SKM-1 treated with dmso at 0.1 percent for 144 hours (cell line): ENCODE data around the gene FBXO24.
"Not testable (repeated sequence)": the region's sequence is repeated elsewhere in the genome, so short reads cannot be mapped to it uniquely, and the experiment has no call there.

ENCODE experiments used
- DNase-seq: peaks from one replicate; lab custom pipeline; 2025; ENCODE audit not compliant: unreplicated experiment; lab: John Stamatoyannopoulos, UW

FBXO24 gene

DNA sequence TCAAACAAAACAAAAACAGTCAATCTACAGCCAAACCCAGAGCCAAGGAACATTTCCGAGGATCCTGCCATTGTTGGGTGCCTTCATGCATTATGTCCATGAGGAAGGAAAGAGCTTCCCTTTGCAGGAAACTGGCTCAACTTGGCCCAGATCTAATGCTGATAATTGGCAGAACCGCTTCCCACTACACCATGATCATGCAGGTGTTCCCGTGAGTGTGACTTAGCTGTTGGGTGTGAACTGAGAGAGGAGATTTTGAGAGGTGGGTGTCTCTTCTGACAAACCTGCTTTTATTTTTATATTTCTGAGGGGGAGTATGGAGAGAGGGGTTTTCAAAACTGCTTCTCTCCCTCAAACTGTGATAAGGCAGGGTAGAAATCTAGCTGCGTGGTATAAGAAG, 27.0 kb upstream of the FBXO24 start:
- no peak for DNase-seq

DNA sequence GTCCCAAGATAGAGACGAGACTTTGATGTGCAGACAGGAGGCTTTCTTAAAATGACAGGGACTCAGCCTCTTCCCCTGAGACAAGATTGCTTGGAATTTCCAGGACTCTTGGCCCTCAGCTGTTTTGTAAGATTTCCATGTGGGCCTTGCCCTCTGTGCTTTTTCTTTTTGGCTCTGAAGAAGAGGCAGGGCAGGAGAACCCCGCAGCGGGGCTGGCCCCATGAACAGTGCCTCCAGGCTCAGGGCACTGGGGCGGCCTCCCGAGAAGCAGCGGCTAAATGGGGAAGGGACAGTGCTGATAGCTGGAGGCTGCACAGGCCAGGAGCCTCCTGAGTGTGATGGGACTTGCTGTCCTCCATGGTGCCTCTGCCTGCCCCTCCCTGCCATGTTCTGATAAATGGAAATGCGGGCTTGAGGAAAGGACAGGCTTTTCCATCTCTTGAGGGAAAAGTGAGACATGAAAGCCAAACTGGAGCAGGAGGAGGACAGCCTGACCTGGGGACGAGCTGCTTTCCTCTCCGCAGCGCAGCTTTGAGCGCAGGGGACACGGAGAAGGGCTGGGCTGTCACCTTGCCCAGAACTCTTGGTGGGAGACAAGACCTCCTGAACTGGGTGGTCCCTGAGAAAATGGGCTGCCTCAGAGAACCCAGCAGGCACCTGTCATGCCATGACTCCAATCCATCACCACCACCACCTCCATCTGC, 24.5 kb upstream of the FBXO24 start:
- no peak for DNase-seq

DNA sequence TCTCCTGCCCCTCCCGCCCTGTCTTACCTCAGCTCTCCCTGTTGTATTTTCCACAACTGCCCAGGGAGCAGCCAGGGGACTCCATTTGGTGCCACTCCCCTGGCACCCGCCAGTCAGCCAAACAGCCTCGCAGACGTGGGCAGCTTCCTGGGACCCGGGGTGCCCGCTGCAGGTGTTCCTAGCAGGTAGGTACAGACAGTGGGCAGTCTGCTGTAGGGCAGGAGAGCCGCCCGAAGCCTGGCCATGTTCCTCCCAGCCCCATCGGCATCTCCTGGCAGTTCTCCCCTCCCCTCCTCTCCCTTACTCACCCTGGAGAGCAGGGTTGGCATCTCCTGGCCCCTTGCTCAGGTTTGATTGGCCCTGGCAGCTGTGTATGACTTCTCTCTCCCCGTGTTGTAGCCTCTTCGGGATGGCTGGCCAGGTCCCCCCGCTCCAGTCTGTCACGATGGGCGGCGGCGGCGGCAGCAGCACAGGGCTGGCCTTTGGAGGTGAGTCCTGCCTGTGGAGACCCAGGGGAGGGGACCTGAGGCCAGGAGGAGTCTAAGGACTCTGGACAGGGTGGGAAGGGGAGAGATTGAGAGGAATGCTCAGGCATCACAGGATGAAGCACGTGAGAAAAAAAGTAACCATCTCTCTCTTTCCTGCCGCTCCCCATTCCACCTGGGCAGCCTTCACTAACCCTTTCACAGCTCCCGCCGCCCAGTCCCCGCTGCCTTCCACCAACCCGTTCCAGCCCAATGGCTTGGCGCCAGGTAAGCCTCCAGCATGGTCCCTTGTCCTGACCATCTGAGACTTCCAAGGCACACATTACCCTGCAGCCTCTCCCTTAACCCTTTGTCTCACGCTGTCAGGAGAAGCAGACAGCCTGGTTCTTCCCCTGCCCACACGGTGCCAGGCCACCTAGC, 23.7 kb upstream of the FBXO24 start:
- no peak for DNase-seq

DNA sequence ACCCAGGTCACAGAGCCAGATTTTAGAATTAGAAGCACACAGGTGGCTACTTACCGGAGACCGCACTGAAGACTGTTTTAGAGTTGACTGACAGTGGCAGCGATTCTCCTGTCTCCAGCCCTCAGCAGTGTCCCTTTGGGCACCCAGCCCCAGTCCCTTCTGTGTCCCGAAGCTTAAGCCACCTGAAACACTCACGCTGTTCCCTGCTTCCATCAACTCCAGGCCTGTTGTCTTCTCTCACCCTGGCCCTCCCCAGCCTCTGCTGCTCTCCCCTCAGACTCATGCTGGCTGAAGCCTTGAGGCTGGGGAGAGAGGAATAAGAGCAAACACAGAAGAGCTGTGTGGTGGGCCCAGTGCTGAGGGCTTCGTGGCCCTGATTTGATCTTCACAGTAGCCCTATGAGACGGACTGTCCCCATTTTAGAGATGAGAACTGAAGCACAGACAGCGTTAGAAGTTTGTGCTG, 23.0 kb upstream of the FBXO24 start:
- DNase-seq, result no peak

DNA sequence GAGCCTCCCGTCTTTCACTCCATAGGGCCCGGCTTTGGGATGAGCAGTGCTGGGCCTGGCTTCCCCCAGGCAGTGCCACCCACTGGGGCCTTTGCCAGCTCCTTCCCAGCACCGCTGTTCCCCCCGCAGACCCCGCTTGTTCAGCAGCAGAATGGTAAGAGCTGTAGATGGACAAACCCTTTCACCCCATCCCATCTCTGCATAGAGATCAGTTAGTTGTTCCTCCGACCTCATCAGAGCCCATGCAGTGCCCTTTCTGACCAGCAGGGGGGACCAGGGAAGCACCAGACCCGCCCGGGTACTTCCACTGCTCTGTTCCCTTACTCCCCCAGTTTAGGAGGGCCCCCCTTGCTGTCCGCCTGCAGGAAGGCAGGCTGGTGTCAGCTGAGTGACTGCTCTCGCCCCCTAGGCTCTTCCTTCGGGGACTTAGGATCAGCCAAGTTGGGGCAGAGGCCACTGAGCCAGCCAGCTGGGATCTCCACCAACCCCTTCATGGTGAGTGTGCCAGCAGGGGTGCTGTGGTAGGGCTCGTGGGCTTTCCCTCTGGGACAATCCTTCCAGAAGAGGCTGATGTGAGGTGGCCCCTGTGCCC, 22.2 kb upstream of the FBXO24 start:
- peak; percentile 54 for DNase-seq

DNA sequence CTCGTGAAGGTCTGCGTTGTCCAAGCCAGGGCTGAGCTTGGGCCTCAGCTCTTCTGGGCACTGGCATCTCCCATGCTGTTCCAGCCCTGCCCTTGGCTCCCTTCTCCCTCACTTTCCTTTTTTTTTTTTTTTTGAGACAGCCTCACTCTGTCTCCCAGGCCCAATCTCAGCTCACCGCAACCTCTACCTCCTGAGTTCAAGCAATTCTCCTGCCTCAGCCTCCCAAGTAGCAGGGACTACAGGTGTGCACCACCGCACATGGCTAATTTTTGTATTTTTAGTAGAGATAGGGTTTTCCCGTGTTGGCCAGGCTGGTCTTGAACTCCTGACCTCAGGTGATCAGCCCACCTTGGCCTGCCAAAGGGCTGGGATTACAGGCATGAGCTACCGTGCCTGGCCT, 21.7 kb upstream of the FBXO24 start:
- not testable (repeated sequence) for DNase-seq

DNA sequence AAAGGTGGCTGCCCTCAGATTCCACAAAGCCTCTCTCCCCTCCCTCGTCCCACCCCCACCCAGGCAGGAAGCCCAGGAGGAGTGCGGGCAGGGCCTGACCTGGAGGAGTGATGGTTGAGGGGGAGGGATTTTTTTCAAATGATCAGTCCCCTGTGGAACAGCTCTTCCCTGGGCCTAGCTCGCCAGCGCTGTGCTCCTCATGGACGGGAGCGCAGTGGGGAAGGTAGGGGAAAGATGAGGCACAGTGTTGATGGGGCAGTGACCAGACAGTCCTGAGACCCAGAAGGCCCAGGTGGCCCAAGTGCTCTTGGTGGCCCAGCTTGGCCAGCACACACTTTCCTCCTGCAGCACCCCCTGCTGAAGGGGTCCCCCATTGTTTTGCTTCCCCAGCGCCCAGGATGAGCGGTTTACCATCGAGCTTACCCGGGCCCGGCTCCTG, 21.0 kb upstream of the FBXO24 start:
- no peak for DNase-seq

DNA sequence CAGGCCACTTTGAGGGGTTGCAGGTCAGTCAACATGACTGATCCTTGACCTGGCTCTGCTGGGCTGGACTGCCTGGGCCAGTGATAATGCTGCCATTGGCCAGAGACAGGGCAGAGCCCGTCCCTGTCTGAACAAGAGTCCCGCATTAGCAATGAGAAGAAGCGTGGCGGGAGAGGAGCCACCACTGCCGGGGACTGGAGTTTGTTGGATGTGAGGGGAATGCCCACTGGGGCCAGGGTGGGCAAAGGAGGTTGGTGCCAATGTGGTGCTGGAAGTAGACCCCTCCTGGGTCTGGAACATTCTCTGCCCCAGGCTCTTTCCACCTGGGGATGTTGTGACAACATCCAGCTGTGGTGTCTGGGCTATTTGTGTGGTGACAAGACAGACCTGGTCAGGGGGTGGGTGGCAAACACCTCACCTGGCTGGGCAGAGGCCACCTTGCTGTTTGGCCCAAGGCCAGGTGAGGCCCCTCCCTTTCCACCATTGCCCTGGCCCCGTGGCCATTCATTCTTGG, 20.1 kb upstream of the FBXO24 start:
- no peak for DNase-seq

DNA sequence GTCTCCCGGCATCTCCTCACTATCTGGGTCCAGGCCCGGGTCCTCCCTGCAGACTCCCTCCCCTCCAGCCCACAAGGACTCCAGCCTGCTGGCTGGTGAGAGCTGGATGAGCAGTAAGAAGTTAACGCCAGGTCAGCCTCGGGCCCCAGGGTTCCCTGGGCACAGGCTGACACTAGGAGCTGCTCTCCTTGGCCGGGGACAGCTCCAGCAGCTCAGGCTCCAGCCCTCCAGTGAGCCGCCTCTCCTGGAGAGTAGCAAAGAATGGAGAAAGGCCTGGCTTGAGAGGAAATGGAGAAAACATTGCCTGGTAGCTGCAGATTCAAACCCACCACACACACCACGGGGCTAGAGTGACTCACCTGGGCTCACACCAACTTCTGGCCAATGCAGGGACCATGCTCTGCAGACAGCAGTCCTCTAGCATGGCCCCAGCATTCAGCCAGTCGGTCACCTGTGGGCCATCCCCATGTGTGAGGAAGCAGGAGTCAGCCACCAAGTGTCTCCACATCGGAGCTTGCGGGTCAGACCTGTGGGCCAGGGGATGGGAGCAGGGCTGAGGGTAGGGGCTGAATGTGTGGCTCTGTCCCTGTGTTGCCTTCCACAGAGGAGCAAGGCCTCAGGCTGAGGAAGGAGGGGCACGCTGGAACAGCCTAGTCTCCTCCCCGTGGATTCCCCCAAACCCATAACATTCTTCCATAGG, 18.9 kb upstream of the FBXO24 start:
- no peak for DNase-seq

DNA sequence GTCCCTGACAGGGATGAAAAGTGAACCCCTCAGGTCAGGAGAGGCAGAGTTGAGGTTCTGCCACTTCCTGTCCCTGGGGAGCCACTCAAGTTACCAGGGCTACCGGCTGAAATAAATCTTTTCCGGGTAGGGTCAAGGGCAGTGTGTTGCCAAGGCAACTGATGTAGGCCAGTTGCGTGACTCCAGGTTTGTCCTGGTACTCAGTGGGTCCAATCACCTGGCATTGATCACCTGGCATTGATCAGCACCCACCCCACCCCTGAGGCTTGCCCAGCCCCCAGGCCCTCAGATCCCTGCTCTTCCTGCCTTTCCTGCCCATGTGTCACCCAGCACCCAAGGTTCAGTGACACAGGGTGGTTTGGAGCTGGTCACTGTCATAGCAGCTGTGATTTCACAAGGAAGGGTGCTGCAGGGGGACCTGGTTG, 18.4 kb upstream of the FBXO24 start:
- no peak for DNase-seq

DNA sequence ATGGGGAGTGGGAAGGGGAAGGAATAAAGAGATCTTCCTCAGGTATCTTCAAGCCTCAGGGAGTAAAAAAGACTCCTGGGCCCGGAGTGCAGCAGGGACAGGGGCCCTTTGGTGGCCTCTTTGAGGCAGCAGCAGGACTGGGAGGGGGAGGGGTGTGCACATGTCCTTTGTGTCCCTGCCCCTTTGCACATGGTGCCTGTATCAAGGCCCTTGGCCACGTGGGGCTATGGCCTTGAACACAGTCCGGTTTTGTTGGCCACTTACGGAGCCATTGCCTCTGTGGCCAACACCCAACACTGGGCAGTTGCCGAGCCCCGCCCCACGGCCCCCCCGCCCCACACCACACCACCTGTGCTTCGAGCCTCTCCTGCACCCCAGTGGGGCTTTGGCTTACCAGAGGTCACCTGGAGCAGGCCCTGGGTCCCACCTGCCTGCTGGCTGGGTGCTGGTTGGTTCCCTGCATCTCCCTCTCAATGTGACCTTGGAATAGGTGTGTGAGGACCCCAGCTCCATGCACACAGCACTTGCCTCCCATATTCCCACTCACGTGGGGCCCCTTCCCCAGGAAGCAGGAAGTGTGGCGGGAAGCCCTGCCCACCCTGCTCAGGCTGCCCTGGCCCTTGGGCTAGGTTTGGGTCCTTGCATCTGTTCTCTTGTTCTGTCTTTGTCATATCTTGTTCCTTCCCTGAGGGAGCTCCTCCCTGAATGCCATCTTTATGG, 17.8 kb upstream of the FBXO24 start:
- DNase-seq, result no peak

DNA sequence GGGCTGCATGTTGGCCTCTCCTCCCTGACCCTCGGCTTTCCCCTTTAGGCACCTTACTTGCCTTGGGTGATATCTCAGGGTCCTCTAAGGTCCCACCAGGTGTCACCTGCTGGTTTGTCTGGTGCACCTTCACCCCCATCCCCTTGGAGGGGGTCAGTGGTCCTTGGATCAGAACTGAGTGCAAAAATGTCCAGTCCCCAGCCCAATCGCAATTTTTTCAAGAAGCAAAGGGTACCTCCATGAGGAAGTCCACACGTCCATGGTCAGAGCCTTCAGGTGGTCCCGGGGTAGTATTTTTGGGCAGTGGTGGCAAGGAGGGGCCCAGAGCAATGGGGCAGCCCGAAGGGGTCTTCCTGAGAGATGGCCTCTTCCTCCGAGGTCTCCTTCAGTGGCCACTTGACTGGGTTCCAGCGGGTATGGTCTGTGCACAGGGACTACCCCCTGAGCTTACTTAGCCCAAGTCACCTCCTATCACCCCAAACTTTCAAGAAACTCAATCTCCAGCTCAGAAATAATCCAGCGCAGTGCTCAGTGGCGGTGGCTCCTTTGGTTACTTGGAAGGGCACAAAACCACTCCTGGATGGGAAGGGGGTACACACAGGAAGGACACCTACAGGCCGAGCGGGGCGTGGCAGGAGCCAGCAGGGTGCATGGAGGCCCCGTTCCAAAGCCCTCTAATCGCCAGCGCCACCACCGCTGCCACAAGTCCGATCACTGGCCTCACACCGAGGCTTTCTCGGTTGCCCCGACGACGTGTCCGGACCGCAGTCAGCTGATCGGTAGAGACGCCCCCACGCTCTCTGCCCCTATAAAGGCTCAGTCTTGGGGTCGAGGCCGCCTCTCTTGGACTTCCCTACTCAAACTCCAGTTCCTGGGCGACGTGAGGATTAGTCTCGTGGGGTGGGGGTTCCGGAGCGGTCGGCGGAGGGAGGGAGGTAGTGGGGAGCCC, 17.0 kb upstream of the FBXO24 start:
- DNase-seq, result no peak

DNA sequence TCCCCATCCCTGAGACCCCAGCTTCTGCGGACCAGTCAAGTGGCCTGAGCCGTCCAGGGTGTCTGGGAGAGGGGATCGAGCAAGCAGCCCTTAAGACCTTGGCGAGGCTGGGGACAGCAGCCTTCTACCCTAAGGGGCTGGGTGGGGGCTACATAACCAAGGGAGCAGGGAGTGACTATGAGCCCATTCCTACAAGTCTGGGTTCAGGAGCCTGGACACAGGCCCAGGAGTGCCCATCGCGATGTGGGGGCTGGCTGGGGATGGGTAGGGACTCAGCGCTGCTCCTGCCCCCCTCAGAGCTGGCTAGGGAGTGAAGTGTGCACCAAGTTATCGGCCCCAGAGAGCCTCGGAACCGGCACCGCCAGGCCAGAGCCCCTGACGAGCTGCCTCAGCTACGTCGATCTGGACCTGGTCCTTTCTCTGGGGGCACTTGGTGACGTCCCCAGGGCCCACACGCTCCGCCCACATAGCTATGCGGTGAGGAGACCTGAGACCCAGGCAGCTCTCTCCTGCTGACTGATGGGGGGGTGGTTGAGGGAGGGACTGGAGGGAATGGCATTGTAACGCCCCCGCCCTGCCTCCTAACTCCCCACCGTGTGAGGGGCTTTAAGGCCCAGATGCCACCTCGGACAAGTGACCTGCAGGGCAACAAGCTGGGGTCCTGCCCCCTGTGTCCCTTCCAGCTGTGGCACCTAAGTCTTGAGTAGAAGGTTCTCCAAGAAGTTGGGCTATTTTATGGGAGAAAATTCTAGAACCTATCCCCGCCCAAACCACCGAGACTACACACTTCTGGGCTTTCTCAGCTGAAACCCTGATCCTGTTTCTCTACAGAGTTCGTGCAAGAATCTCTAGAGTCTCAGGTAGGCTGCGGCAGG, 14.9 kb upstream of the FBXO24 start:
- no peak for DNase-seq

DNA sequence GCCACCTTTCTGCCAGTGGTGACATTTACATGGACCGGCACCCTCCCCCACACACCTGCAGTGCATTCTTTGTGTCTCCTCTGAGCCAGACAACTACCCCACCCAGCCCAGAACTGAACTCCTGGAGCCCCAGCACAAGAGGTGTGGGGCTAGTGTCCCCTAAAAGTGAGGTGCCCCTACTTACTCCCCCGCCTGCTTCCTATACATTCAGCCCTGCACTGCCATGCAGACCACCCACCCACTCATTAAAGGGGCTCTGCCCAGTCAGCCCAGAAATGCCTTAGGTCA, 14.4 kb upstream of the FBXO24 start:
- DNase-seq, result no peak

DNA sequence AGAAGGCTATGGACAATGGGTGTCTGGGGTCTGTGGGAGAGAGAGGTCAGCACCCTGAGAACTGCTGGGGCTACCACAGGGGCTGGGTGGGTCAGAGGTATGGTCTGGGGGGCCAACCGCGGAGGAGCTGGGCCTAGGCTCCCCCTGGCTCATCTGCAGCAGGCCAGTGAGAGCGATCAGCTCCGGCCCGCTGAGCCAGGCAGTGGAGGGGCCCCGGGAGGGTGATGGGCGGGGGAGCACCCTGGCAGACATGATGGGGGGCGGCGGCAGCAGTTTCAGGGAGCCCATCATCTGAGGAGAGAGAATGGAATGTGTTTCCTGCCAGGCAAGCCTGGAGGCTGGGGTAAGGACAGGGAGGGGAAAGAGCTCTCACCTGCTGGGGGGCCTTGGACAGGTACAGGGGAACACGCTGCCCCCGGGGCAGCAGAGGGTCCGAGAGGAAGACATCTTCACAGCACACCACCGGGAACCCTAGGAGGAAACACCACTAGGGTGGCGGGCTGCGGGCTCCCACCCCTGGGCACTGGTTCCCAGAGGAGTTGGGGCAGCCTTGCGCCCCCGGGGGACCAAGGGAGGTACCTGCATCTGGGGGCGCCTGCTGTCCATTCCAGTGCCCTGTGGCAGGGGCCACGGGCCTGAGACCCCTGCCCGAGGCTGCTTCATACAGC, 13.7 kb upstream of the FBXO24 start:
- no peak for DNase-seq

DNA sequence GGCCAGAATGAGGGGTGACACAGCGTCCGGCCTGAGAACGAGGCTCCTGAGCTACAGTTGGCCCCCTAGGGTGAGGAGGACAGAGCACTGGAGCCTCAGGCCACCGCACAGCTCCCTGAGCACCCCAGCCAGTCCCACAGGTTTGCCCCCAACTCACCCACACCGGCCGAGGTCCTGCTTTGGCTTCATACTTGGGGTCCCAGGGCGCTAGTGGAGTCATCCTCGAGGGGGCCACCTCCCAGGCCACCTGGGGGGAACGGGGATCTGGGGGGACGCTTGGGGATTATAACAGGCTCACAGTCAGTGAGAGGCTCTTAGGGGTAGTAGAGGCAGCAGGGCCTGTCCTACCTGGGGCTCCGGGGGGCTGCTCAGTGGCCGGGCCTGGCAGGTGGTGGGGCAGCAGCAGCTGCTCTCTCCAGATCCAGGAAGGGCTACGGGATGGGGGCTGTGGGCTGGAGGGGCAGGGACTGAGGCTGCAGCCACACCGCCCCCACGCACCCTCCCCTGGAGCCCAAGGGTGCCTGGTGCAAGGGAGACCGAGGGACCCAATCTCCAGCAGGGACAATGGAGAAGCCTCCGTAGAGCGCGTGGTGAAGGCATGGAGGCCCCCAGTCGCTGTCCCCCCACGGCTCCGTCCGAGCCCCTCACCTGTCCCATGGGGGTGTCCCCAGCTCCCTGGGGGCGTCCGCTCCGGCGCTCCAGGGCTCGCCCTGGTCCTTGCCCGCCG, 13.0 kb upstream of the FBXO24 start:
- no peak for DNase-seq

DNA sequence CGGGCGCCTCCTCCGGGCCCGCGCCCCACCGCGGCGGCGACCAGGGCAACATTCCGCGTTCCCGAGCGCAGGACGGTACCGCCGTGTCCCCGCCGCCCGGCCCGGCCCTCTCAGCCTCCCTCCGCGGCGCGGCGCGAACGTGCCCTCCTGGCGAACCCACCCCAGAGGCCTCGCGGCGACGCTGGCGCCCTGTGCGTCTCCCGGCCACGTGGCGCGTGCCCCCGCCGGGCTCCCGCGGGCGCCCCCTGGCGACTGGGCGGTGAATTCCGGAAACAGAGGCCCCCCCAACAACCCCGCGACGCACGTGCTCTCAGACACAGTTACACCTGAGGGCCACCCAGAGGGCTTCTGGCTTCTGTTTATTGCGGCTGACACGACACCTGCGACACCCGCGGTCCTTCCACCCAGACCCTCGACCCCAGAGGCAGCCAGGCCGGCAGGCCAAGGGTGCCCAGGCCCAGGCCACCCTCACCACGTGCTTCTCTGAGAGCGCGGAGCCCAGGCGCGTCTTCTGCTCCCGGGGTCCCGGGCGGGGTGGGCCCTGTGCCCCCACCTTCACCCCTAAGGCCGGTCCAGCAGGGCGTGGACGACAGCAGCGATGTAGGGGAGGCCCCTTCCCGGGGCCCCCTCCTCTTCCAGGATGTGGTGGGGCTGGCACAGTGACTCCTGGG, 12.3 kb upstream of the FBXO24 start, which contains the start of gene SAP25:
TSS of gene SAP25 (minus strand) at position 210 of the 671 bp plus-strand sequence. CDS start at position 52, 158 bp downstream.
- DNase-seq, result no peak
